Fibroblast of lung (primary cell): Measurements from ENCODE around the gene PRMT7.

Source experiments
- EZH2 ChIP-seq: IDR thresholded peaks from 2 replicates; pipeline ENCODE4 v1.5.1; 2012; ENCODE audit warnings: low read length, control low read depth, mild to moderate bottlenecking; ENCODE audit errors: missing control alignments
- TF ChIP-seq, protein P1 (sequence below), 2 donors: IDR thresholded peaks in 1 of 2; conservative IDR thresholded peaks in 1 of 2; 1 replicate in 1 of 2; 2 replicates in 1 of 2; pipeline ENCODE4 v1.5.1; 2011 to 2012; ENCODE audit warnings: low read length in 2 of 2, control low read depth in 1 of 2, inconsistent platforms in 1 of 2, low read depth in 1 of 2, mild to moderate bottlenecking in 1 of 2

DNA sequence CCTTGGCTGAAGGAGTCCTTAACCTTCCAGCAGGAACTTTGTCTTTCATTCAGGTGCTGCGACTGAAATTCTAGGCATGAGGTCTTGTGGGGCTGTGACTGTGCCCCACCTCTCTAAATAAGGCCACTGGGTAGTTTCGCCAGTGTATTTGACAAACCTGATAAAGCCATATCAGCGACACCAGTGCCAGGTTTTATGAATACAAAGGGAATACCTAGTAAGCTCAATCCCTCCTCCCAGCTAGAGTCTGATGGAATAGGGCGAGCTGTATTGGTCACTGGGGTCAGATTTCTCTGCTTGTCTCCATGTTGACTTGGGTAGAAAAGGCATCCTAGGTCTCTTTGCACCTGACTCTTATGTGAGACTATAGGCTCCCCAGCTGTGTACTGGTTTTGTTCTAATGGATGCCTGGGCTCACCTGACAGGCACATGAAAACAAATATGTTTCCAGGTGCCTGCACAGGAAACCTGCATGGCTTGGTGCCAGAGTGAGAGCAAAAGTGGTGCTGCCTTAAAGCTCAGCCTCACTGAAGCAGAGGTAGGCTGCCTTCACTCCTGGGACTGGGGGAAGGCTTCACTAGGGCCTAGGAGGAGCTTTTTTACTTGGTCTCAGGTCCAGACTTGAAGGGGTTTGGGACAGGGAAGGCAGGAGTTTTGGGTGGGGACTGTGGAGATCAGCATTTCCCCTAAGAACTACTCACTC is 38.2 kb upstream of the PRMT7 start:
- TF ChIP-seq, protein P1, sequence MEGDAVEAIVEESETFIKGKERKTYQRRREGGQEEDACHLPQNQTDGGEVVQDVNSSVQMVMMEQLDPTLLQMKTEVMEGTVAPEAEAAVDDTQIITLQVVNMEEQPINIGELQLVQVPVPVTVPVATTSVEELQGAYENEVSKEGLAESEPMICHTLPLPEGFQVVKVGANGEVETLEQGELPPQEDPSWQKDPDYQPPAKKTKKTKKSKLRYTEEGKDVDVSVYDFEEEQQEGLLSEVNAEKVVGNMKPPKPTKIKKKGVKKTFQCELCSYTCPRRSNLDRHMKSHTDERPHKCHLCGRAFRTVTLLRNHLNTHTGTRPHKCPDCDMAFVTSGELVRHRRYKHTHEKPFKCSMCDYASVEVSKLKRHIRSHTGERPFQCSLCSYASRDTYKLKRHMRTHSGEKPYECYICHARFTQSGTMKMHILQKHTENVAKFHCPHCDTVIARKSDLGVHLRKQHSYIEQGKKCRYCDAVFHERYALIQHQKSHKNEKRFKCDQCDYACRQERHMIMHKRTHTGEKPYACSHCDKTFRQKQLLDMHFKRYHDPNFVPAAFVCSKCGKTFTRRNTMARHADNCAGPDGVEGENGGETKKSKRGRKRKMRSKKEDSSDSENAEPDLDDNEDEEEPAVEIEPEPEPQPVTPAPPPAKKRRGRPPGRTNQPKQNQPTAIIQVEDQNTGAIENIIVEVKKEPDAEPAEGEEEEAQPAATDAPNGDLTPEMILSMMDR (conservative IDR thresholded peaks at IDR 0.05 in 1 of 2, IDR thresholded peaks at IDR 0.05 in 1 of 2; ENCODE audit: low read depth in 1 of 2, low read length in 2 of 2), result no peak
- TF ChIP-seq EZH2, result no peak
